ENCODE results near the gene TUBB4A.
"Not testable (repeated sequence)": the region's sequence is repeated elsewhere in the genome, so short reads cannot be mapped to it uniquely, and the experiment has no call there.

TUBB4A gene

DNA sequence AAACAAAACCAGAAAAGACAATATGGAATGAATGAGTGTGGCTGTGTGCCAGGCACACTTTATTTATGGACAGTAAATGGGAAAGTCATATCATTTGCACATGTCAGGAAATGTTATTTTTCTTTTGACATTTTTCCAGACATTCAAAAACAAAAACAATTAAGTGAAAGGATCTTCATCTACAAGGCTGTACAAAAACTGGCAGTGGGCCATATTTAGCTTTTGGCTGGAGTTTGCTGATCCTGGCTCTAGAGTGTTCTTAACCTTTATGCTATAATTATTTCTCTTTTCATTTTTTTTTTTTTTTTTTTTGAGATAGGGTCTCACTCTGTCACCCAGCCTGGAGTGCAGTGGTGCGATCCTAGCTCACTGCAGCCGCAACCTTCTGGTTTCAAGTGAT, 22.2 kb upstream of the TUBB4A start:
- no peak for DNase-seq (ENCODE audit: low spot score)

DNA sequence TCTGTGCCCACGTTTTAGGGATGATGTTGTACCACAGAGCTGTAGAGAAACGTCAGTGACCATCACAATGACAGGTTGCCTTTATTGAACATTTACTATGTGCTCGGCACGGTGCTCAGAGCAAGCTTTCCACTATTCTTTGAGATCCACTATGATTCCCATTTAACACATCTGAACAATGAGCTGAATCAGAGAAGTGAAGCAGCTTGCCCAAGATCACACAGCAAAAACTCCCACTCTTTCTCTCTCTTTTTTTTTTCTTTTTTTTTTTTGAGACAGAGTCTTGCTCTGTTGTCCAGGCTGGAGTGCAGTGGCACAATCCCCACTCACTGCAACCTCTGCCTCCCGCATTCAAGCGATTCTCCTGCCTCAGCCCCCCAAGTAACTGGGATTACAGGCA, 20.6 kb upstream of the TUBB4A start:
- no peak for DNase-seq (ENCODE audit: low spot score)

DNA sequence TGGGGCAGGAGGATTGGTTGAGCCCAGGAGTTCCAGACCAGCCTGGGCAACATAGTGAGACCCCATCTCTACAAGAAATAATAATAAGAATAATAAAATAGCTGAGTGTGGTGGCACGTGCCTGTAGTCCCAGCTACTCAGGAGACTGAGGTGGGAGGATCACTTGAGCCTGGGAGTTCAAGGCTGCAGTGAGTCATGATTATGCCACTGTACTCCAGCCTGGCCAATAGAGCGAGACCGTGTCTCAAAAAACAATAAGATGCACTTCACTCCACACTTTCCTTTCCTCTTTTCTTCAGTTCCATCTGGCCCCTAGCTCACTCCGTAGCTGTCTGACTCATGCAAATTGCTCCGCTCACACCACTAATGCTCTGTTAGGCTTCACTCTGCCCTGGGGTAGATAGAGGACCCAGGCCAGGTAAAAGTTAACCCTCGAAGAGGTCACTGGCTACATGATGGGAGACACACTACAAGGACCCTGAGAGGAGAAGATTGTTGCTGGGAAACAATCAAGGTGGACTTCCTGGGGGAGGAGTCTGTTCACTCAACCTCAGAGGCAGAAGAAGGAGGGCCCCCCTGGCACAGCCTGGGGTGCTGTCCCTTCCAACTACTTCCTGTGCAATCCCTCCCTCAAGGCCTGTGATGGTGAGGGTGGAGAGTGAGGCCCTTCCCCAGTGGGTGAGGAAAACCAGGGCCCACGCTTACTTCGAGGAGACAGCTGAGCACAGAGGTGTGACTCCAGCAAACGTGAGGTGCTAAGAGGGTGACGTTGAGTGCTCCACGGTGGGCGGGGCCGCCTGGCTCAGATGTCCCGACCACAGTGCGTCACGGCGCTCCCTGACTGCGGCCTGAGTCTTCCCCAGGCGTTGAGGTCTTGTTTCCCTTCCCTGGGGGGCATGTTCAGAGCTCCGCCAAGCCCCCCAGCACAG, 19.9 kb upstream of the TUBB4A start:
- no peak for DNase-seq (ENCODE audit: low spot score)

DNA sequence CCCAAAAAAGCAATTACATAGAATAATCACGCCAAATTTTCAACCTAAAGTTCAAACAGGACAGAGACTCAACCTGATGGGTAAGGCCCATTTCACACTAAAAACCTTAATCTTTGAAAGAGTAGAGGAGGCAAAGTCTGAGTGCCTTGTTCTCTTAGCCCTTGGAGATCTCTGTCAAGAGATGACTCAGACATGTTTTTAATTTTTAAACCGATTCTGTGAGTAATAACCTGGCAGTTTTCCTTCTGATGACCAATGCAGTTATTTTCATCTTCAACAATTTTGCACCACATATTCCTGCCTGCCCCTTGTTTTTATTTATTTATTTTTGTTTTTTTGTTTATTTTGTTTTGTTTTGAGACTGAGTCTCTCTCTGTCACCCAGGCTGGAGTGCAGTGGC, 17.2 kb upstream of the TUBB4A start:
- peak; percentile 49 for DNase-seq (ENCODE audit: low spot score)

DNA sequence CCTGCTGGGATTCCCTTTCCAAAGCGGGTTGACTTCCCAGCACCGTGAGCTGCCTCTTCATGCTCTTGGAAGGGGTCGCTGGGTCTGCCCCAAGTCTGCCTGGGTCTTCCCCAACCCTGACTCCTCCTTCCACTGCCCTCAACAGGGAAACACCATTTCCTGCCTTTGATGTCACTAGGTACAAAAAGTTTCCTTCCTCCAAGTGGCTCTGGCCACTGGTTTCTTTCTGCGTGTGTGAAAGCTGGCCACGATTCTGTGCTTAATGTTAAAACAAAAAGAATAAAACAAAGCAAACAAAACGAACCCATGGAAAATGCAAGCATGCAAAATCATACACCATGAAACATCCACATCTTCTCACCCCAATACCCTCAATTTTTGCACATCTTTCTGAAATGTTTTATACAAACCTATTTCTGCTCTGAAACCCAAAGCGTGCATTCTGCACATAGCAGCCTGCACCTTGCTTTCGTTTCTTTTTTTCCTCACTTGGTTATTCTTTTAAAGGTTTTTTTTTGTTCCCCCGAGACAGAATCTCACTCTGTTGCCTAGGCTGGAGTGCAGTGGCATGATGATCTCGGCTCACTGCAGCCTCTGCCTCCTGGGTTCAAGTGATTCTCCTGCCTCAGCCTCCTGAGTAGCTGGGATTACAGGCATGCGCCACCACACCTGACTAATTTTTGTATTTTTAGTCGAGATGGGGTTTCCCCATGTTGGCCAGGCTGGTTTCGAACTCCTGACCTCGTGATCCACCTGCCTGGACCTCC, 16.2 kb upstream of the TUBB4A start:
- no peak for DNase-seq (ENCODE audit: low spot score)

DNA sequence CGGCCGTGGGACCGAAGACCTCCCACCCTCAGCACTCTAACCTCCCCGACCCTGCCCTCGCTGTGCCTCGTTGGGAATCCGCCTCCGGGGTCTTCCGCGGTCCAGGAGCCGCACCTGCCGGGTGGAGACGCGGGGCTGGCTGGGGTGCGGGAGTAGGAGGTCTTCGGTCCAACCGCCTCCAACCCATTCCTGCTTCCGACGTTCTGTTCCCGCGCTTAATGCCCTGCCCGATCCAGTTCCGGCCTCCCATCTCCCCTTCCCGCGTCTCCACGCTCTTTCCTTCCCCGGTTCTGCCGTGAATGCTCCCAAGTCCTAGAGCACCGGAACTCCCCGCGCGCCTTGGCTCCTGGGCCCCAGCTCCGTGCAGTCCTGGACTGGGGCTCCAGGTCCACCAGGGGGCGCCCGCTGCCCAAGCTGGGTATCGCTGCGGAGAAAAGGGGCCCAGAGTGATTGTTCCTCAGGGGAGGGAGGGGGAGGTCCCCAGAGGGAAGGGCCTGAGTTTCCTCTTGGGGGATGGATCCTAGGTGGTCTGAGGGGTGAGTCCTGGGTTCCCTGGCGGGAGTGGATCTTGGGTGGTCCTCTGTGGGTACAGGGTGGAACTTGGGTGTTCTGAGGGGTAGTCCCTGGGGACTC, 14.7 kb upstream of the TUBB4A start:
- peak; percentile 82 for DNase-seq (ENCODE audit: low spot score)

DNA sequence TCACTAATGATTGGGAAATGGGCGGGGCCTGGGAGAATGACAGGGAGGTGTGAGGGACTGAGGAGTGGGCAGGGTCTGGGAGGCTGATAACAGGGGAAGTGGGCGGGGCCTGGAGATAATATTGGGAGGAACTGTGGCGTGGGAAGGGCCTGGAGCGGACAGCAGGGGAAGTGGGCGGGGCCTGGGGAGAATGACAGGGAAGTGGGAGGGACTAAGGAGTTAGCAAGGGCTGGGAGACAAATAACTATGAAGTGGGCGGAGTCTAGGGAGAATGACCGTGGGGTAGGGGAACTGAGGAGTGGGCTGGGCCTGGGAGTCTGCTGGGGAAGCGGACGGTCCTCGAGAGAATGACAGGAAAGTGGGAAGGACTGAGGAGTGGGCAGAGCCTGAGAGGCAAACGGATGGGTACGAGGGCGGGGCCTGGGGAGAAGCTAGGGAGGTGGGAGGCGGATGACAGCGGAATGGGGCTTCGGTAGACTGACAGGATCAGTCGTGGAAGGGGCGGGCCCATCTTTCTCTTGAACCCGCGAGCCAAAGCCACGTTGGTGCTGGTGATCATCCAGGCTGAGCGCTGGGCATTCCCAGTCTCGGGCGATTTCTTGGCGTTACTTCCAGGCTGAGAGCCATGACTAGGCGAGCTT, 14.0 kb upstream of the TUBB4A start:
- peak; percentile 100 for DNase-seq (ENCODE audit: low spot score)

DNA sequence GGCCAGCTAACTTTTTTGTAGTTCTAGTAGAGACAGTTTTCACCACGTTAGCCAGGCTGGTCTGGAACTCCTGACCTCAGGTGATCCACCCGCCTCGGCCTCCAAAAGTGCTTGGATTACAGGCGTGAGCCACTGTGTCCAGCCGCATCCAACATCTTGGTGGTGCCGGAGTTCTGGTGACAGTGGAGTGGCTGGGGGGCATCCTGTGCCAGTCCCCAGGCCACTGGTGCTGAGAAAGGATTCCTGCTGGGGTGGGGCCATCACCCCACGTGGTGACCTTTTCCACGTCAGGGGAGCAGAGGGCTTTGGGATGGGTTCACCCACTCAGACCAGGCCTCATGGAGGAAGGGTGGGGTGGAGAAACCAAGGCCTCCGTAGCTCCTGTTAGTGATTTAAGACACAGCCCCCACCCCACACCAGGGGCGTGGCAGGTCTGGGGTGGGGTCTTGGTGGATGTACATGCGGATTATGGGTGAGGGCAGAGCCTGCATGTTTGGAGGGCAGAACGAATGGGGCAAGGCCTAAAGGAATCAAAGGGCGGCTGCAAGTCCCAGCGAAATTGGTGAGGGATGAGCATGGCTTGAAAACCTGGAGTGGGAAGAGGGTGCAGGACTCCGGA, 12.9 kb upstream of the TUBB4A start:
- no peak for DNase-seq (ENCODE audit: low spot score)

DNA sequence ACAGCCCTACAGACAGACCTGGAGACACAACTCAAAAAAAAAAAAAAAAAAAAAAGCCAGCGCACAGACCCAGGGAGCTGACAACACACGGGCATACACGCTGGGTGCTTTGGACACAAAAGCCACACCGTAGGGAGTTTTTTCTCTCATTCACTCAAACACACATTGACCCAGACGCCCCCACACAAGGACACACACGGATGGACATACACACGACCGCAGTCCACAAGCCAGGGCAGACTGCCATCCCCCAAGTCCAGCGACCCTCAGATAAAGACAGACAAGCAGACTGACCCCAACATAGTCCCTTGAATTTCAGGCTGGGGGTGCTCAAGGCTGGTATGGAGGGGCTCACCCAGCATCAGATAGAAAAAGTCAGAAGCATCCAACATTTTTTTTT, 12.0 kb upstream of the TUBB4A start:
- no peak for DNase-seq (ENCODE audit: low spot score)

DNA sequence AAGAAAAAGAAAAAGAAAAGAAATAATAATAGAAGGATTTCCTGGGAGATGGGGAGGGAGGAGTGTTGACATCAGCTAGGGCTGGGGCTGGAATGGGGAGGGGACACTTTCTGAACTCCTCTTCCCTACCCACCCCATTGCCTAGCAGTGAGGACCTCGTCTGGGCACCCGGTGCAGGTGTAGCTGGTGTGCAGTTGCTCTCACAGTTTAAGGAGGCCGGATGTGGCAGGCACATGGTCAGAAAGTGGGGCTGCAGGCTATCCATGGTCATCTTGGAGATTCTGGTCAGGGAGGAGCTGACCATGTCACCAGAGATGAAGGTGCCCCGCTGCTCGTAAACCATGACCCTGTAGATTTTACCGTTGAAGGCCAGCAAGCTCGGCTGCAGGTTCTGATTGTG, 8.5 kb upstream of the TUBB4A start:
- no peak for DNase-seq (ENCODE audit: low spot score)

DNA sequence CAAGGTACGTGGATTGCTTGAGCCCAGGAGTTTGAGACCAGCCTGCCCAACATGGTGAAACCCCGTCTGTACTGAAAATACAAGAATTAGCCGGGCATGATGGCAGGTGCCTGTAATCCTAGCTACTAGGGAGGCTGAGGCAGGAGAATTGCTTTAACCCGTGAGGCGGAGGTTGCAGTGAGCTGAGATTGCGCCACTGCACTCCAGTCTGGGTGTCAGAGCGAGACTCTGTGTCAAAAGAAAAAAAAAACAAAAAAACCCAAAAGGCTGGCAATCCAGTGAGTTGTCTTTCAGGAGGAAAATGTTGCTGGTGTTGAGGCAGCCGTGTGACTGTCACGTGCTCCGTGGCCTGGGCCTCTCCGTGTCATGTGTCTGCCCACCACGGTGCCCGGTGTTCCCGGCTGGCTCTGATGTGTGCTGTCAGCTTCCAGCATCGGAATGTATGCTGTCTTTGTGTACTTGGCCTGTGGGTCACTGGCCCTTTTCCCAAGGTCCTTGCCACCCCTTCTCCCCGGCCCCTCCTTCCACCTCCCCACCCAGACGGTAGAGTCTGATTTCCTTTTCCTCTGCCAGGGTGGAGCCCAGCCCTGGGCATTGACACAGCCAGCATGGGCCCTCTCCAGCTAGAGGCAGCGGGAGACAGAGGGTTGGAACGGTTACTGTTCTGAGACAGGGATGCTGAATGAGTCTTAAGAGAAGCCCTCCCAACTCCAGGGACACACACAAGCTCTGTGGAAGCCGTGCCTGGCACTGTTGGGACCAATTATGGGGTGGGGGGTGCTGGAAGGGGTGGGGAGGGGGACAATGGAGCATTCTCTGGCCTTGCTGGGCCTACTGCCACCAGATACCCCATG, 7.2 kb upstream of the TUBB4A start:
- peak; percentile 92 for DNase-seq (ENCODE audit: low spot score)

DNA sequence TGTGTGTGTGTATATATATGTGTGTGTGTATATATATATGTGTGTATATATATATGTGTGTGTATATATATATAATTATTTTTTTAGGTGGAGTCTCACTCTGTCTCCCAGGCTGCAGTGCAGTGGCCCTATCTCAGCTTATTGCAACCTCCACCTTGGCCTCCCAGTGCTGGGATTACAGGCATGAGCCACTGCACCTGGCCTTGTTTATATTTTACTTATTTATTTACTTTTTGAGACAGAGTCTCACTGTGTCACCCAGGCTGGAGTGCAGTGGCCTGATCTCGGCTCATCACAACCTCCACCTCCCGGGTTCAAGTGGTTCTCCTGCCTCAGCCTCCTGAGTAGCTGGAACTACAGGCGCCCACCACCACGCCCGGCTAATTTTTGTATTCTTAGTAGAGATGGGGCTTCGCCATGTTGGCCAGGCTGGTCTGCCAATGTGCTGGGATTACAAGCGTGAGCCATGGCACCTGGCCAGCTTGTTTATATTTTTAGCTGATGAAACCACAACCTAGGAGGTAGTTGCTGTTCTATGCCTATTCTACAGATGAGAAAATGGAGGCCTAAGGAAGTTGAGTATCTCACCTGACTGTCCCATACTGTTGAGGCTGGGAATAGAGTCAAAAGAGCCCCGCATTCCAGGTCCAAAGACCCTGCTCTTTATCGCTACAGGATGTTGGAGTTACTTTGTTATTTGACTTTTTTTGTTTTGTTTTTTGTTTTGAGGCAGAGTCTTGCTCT, 6.1 kb upstream of the TUBB4A start:
- not testable (repeated sequence) for DNase-seq (ENCODE audit: low spot score)

DNA sequence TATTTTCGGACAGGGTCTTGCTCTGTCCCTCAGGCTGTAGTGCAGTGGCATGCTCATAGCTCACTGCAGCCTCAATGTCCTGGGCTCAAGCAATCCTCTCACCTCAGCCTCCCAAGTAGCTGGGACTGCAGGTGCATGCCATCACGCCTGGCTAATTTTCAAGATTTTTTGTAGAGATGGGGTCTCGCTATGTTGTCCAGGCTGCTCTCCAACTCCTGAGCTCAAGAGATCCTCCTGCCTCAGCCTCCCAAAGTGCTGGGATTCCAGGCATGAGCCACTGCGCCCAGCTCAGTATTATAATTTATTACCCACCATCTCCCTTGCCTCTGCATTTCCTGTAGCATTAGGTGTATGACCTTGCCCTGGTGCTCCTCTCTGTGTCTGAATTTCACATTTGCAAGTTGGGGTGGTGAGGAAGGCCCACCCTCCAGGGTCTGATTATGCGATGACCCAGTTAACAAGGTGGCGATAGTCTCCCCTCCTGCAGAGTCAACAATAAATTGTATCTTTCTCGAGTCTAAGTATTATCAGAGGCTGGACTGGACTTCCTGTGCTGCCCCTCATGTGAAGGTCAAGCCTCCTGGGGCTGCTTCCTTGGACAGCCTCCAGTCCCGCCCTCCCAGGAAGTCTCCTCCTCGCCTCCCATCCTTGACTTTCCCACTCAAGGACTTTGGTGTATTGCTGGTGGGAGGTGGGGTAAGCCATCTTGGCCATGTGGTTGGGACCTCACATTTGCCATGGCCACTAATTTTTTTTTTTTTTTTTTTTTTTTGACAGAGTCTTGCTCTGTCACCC, 1.5 kb upstream of the TUBB4A start:
- DNase-seq (ENCODE audit: low spot score): peak; percentile 58

DNA sequence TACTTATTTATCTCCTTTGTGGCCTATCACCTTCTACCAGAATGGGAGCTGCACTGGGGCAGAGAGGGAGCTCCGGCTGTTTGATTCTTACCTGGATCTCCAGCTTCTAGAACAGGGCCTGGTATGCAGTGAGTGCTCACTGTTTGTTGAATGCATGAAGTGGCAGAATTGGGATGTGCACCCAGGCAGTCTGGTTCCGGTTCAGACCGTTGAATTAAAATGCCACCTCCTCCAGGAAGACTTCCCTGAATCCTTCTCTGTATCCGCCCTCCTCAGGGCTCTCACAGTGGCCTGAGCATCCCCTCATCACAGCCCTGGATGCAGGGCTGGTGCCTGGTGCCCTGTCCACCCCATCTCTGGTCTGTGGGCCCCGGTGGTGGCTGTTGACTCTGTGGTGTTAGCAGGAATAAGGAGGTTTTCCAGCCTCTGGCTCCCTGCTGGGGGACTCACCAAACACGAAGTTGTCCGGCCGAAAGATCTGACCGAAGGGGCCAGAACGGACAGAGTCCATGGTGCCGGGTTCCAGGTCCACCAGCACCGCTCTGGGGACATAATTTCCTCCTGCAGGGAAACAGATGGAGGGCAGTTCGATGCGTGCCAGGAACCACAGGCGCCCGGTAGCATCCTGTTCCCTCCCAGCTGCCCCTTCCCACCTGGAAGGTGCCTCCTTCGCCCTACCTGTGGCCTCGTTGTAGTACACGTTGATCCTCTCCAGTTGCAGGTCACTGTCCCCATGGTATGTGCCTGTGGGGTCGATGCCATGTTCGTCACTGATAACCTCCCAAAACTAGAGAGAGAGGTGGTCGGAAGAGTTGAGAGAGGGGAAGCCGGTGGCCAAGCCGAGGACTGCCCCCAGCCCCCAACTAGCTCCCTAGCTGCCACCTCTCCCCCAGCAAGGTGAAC, 1.0 kb downstream of the TUBB4A start:
- DNase-seq (ENCODE audit: low spot score): no peak

DNA sequence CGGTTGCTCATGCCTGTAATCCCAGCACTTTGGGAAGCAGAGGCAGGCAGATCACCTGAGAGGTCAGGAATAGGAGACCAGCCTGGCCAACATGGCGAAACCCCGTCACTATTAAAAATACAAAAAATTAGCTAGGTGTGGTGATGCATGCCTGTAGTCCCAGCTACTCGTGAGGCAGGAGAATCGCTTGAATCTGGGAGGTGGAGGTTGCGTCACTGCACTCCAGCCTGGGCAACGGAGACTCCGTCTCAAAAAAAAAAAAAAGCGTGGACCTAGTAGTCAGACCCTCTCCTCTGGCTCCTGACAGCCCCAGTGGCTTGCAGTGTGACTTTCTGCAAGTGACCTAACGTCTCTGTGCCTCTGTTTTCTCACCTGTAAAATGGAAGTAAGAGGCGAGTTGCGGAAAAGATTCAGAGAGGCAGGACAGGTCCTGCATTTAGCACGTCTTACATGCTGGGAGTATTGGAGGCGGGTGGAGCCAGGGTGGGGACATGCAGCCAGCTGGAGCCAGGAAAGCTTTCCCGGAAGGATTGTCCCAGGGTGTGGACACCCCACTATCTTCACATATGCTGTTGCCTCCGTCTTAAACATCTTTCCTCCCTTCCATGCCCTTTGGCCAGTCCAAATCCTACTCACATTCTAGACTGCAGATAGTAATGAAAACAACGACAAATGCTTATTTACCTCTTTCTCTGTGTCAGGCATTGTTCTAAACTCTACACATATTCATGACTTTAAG, 2.9 kb downstream of the TUBB4A start:
- DNase-seq (ENCODE audit: low spot score): no peak

DNA sequence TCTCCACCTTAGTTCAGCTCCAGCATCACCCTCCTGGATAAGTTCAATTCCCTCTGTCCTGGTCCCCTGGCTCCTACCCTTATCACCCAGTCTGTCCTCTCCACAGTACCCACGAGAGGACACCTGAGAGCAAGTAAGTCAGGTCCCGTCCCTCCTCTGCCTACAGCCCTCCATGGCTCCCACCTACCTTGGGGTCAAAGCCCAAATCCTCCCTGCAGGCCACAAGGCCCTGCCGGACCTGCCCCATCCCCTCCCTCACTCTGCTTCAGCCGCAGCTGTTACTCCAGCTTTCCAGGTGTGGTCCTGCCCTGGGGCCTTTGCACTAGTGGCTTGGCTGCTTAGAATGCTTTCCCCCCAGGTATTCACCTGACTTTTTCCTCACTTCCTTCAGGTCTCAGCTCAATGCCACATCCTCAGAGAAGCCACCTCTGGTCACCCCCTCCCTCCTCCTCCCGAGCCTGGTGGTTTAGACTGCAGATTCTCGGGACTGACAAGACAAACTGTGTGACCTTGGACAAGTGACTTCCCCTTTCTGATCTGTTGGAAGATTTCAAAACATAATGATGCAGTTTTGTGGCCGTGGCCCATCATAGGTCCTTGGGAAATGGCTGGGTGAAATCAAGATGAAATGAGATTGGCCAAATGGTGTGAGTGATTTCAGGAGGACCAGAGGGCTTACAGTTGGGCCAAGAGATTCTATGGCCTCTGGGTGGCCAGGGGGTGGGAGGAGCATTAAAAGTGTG, 3.6 kb downstream of the TUBB4A start:
- DNase-seq (ENCODE audit: low spot score): no peak

DNA sequence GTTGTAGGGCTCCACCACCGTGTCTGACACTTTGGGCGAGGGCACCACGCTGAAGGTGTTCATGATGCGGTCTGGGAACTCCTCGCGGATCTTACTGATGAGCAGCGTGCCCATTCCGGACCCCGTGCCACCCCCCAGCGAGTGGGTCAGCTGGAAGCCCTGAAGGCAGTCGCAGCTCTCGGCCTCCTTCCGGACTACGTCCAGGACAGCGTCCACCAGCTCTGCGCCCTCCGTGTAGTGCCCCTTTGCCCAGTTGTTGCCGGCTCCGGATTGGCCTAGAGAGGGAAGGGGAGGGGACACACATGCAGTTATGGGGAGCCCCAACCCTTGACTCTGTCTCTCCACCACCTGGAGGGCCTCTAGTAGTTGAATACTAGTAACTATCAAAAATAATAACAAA, 6.2 kb downstream of the TUBB4A start:
- no peak for DNase-seq (ENCODE audit: low spot score)

Measured in COLO829 (cell line).